IMR-90 (cell line): ENCODE data around the gene CCDC71.

Source experiments
- POLR2A ChIP-seq: IDR thresholded peaks from 2 replicates; pipeline ENCODE4 v1.6.1; 2012; ENCODE audit warnings: mild to moderate bottlenecking, low read depth, low read length
- RAD21 ChIP-seq: IDR thresholded peaks from 2 replicates; pipeline ENCODE4 v1.6.1; 2012; ENCODE audit warnings: low read length, improper control_type of control experiment

DNA sequence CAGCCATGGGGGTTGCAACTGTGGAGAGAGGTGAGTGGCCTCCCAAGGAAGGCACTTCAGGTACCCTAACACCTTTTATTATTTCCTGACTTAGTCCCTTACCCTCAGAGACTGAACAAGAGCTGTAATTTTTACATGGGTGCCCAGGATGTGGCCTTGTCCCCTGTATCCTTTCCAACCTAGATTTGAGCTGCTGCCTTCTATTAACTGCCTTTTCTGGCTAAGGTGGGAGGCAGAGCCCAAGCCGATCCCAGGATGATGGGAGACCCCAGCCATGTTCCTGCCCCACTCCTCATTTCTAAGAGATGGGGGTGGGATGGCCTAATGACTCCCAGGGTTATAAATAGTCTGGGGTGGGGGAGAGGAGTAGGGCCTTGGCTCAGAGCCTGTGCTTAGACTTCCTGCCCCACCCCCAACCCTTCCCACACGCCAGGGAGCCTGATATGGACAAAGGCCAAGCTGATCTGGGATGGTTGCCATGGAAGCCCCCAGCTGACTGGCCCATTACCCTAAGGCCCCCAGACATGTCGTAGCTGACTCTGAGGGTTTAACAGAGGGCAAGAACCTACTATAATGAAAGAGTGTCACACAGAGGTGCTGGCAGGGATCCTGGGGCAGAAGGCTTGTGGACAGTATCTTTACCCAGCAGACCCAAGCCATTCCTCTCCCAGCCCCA lies 7.1 kb upstream of the CCDC71 start:
- TF ChIP-seq RAD21 (no peak), POLR2A (no peak)
